ES-I3 (cell line): ENCODE measurements around the gene SECTM1.
"Not testable (repeated sequence)": the region's sequence is repeated elsewhere in the genome, so short reads cannot be mapped to it uniquely, and the experiment has no call there.

Source experiments
- H3K36me3 ChIP-seq: 2 replicates; pipeline ENCODE4 v1.6.1; 2013; ENCODE audit warnings: mild to moderate bottlenecking, low read length, control low read depth, moderate library complexity; ENCODE audit not compliant: insufficient read depth
- H3K4me1 ChIP-seq: 2 replicates; pipeline ENCODE4 v1.6.1; 2013; ENCODE audit warnings: mild to moderate bottlenecking, control low read depth, low read length; ENCODE audit not compliant: insufficient read depth
- H3K9ac ChIP-seq: 2 replicates; pipeline ENCODE4 v1.6.1; 2013; ENCODE audit warnings: low read depth, mild to moderate bottlenecking, low read length, moderate library complexity
- H3K9me3 ChIP-seq: 2 replicates; pipeline ENCODE4 v1.6.1; 2013; ENCODE audit warnings: mild to moderate bottlenecking, low read length, moderate library complexity; ENCODE audit not compliant: control insufficient read depth, insufficient read depth

The SECTM1 gene

DNA sequence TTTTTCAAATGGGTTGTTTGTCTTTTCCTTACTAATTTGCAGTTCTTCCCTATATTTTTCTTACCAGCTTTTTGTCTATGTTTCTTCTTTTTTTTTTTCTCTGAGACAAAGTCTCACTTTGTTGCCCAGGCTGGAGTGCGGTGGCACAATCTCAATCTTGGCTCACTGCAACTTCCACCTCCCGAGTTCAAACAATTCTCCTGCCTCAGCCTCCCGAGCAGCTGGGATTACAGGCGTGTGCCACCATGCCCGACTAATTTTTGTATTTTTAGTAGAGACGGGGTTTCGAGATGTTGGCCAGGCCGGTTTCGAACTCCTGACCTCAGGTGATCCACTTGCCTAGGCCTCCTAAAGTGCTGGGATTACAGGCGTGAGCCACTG lies 39.5 kb upstream of the SECTM1 start:
- not testable (repeated sequence) for H3K9me3 ChIP-seq, H3K36me3 ChIP-seq, H3K4me1 ChIP-seq, H3K9ac ChIP-seq

DNA sequence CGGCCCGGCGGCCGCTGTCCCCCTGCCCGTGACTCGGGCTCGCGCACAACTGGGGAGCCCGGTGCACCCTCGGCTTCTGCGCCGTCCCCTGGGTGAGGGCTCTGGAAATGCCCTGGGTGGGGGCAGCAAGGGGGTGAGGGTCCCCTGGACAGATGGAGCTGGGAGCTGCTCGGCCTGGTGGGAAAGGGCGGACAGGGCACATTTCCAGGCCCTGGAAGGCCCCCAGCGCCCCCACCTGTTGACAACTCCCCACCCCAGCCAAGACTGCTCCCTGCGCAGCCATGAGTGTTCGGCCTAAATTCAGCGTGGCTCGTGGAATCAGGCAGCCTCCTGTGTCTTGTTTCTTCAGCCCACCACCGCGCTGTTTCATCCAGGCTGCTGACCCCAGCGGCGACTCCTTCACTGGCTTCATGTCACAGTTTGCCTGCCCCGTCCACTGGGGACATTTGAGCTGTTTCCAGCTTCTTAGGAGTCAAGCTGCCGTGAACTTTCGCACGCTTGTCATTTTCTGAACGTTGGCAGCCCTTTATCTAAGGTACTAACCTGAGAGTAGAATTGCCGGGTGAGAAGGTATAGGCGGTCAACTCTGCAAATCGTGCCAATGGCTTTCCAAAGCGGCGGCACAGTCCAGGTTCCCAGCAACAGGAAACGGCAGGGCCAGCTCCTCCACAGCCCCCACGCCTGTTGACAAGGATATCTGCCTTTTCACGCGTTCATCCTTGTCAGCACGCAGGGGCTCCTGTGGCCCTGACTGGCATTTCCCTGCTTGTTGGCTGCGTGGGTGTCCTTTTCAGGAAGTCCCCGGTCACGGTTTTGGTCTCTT lies 38.9 kb upstream of the SECTM1 start:
- H3K9ac ChIP-seq: peak overlapping the region; percentile 52; the same call in 1 of the 2 replicates
- H3K4me1 ChIP-seq: 0 out of 2 replicates have a peak, but pooled peaks cover under 1% of the 10 kb centered on the region
- no peaks in the 10 kb centered on the region for H3K9me3 ChIP-seq
- no peaks in the 10 kb centered on the region for H3K36me3 ChIP-seq

DNA sequence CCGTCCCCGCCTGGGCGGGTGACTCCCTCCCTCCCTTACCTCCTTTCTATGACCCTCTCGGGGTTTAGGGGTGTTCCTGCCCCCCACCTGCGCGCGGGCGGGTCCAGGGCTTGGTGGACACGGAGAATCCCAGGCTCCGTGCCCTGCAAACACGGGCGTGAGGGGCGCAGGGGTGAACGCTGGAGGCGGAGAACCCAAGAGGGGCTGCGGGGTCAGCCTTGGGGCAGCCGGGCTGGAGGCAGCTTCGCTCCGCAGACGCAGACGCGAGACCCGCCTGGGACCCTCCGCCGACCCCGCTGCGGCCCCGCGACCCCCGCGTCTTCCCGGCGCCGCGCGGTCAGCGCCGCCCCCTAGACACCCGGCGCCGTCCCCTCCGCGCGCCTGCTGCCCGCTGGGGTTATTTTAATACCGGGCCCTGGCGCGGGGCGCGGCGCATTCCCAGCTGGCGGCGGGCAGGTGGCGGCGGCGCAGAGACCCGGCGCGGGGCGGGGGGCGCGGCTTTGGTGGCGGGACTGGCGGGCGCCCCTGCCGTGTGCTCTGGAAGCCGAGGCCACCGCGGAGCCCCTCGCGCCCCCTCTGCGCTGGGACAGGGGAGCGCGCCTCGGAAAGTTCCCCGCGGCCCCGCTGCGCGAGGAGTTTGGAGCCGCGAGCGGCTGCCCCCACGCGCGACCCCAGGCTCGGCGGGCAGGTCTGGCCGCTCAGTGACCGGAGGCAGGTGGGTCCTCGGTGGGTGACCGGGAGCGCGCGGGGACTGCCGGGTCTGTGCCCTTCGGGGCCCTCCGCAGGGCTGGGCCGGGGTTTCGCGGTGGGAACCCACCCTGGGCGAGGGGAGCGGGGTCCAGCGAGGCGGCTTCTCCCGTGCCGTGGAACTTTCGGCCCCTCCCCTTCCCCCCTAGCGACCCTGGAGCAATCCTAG lies 38.0 kb upstream of the SECTM1 start, which contains the start of gene UTS2R:
TSS of gene UTS2R (plus strand) at position 433 of the 916 bp plus-strand sequence. CDS start 2,560 bp downstream, outside the sequence.
- 0 out of 2 replicates have a peak, but pooled peaks cover 2% of the 10 kb centered on the region for H3K4me1 ChIP-seq
- H3K9ac ChIP-seq: peak within 1 kb of the TSS; percentile 52; the same call in 1 of the 2 replicates
- H3K9me3 ChIP-seq: no peaks in the 10 kb centered on the region
- H3K36me3 ChIP-seq: no peaks in the 10 kb centered on the region

DNA sequence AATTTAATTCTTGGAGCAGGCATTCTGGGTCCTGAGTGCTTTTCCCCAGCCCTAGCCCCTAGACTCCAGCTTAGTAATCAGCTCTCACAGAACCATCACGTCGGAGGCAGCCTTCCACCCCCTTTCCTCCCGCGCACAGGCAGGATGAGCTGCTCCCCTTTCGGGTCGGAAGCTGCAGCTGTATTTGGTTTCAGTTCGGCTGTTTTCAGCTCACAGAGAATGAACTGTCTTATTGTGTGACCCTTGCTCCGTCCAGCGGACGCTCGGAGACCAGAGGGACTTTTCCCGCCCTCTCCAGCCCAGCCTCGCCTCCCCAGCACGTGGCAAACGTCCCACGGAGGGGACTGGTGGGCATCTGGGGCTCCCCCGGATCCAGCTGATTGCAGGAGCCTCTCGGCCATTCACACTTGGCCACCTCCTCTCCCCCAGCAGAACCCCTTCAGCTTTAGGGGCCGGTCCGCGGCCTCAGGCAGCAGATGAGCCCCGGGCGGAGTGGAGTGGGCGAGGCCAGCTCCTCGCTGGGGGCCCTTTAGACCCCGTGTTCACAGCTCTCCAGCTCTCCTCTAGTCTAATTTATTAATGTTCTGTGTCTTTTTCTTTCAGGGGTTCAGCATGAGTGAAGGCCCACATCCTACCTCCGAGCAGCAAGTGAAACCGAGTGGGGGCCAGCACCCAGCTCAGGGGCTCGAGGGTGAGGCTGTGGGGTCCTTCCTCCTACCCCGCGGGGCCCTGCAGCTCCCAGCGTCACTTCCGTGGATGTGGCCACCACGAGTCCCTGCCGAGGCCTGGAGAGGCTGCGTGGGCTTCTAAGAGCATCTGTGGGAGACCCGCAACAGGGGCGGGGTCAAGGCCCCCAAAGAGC lies 37.1 kb upstream of the SECTM1 start:
- Histone ChIP-seq H3K9ac (peak overlapping the region; percentile 52; the same call in 1 of the 2 replicates), H3K4me1 (0 out of 2 replicates have a peak, but pooled peaks cover 2% of the 10 kb centered on the region), H3K9me3 (no peaks in the 10 kb centered on the region), H3K36me3 (no peaks in the 10 kb centered on the region)

DNA sequence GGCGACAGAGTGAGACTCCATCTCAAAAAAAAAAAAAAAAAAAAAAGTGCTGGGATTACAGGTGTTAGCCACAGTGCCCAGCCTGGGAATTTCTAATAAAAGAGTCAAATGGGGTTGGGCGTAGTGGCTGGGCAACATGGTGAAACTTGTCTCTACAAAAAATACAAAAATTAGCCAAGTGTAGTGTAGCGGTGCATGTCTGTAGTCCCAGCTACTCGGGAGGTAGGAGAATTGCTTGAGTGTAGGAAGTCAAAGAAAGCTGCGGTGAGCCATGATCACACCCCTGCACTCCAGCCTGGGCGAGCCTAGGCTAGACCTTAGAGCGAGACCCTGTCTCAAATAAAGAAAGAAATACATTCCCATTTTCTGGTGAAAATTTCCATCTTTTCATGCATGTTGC lies 35.6 kb upstream of the SECTM1 start:
- no peak overlapping the region for H3K9ac ChIP-seq
- H3K4me1 ChIP-seq: 0 out of 2 replicates have a peak, but pooled peaks cover 2% of the 10 kb centered on the region
- H3K36me3 ChIP-seq: no peaks in the 10 kb centered on the region
- H3K9me3 ChIP-seq: no peaks in the 10 kb centered on the region

DNA sequence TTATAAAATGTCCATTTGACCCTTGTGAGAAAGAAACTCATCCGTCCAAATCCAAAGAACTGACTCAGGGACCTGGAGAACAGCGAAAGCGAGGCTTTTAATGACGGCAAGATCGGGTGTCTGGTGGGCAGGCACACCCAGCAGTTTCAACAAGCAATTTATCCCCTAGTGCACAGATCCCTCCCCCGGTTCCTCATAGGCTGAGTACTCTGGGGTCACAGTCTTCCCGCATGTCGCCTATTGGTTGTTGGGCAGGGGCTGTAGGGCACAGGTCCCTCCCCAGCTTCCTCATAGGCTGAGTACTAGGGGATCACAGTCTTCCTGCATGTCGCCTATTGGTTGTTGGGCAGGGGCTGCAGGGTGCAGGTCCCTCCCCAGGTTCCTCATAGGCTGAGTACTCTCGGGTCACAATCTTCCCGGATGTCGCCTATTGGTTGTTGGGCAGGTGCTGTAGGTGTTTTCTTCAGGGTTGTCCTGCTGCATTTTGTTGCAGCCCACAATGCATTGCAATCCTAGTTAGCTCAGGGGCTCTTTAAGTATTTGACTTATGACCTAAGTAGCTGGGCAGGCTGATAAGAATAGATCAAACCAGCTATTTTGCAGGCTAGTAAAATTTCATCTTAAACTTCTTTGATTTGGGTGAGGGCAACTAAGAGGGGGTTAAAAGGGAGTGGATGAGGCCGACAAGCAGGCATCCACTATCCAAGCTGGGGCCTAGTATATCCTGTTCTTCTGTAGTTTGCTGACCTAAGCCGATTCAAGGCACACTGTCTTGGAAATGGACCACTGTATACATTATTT lies 34.4 kb upstream of the SECTM1 start:
- Histone ChIP-seq H3K9ac (peak overlapping the region; percentile 39; the same call in 1 of the 2 replicates), H3K9me3 (no peaks in the 10 kb centered on the region), H3K36me3 (no peaks in the 10 kb centered on the region), H3K4me1 (0 out of 2 replicates have a peak, but pooled peaks cover 2% of the 10 kb centered on the region)

DNA sequence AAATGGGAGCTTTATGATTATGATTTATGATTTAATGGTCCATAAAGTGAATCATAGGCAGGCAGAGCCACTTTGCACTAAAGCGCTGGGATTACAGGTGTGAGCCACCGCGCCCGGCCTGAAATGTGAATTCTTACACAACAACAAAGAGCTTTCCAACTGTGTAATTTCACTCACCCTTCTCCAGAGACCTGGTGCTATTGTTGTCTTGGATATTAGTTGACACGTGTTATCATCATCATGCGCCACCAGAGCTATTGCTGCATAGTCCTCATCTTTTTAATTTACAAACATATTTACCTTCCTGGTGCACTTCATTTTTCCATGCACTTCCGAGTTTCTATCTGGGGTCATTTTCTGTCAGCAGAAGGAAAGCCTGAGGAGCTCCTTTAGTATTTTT lies 33.2 kb upstream of the SECTM1 start:
- Histone ChIP-seq H3K4me1 (0 out of 2 replicates have a peak, but pooled peaks cover 2% of the 10 kb centered on the region), H3K9ac (no peak overlapping the region)

DNA sequence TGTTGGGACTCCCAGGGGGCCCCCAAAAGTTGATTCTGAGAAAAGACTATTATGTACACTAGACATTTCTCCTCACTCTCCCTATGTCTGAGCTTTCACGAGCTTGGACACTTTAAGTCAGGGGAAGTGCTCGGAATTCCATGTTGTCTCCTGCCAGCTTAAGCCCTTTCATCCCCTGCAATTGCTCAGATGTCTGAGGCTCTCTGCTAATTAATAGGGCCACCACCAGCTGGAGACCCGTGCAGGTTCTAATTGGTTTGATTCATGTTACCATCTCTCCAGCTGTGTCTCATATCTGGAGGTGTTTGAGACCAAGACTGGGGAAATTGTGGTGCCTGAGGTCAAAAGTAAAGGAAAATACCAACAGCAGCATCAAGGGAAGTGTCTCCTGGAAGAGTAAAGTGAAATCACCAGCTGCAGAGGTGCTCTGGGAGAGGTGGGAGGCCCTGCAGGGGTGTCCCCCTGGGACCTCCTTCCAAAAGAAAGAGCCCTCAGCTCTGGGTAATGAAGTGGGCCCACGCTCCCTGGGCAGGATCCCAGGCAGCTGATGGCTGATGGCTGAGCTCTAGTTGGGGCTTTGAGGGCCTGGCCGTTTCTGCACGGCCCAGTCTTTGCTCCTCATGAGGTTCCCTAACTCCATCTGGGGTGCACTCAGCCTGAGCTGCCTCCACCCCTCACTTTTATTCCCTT lies 32.2 kb upstream of the SECTM1 start:
- H3K9ac ChIP-seq: no peak overlapping the region
- H3K4me1 ChIP-seq: 0 out of 2 replicates have a peak, but pooled peaks cover 2% of the 10 kb centered on the region
- H3K9me3 ChIP-seq: no peaks in the 10 kb centered on the region
- H3K36me3 ChIP-seq: no peaks in the 10 kb centered on the region

More for the DNA sequence above, 33.2 kb upstream of the SECTM1 start:
- Histone ChIP-seq H3K9me3 (no peaks in the 10 kb centered on the region), H3K36me3 (no peaks in the 10 kb centered on the region)

DNA sequence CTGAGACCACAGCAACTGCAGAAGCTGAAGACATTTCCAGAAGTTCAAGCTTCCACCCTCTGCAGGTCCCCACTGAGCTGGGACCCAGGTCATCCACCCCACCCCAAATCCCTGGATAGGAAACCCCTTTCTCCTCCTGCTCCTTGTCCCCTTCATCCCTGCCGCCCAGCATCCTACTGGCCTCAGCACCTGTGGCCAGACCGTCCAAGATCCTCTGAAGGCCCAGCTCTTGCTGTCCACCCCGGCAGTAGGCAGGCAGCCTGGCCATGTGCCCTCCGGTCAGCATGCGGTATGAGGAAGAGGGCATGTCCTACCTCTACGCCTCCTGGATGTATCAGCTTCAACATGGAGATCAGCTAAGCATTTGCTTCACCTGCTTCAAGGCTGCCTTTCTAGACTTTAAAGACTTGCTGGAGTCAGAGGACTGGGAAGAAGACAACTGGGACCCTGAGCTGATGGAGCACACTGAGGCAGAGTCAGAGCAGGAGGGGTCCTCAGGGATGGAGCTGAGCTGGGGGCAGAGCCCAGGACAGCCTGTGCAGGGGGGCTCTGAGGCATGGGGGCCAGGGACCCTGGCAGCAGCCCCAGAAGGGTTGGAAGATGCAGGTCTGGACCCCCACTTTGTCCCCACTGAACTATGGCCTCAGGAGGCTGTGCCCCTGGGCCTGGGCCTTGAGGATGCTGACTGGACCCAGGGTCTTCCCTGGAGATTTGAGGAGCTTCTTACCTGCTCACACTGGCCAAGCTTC lies 28.5 kb upstream of the SECTM1 start:
- Histone ChIP-seq H3K4me1 (no peaks in the 10 kb centered on the region; the same call in 1 of the 2 replicates), H3K9me3 (no peaks in the 10 kb centered on the region), H3K36me3 (no peaks in the 10 kb centered on the region), H3K9ac (no peak overlapping the region)

DNA sequence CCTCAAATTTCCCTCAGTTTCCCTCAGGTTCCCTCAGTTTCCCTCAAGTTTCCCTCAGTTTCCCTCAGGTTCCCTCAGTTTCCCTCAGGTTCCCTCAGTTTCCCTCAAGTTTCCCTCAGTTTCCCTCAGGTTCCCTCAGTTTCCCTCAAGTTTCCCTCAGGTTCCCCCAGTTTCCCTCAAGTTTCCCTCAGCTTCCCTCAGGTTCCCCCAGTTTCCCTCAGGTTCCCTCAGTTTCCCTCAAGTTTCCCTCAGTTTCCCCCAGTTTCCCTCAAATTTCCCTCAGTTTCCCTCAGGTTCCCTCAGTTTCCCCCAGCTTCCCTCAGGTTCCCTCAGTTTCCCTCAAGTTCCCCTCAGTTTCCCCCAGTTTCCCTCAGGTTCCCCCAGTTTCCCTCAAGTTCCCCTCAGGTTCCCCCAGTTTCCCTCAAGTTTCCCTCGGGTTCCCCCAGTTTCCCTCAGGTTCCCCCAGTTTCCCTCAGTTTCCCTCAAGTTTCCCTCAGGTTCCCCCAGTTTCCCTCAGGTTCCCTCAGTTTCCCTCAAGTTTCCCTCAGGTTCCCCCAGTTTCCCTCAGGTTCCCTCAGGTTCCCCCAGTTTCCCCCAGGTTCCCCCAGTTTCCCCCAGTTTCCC lies 26.0 kb upstream of the SECTM1 start:
- H3K9me3 ChIP-seq, H3K9ac ChIP-seq, H3K36me3 ChIP-seq, H3K4me1 ChIP-seq: not testable (repeated sequence)

DNA sequence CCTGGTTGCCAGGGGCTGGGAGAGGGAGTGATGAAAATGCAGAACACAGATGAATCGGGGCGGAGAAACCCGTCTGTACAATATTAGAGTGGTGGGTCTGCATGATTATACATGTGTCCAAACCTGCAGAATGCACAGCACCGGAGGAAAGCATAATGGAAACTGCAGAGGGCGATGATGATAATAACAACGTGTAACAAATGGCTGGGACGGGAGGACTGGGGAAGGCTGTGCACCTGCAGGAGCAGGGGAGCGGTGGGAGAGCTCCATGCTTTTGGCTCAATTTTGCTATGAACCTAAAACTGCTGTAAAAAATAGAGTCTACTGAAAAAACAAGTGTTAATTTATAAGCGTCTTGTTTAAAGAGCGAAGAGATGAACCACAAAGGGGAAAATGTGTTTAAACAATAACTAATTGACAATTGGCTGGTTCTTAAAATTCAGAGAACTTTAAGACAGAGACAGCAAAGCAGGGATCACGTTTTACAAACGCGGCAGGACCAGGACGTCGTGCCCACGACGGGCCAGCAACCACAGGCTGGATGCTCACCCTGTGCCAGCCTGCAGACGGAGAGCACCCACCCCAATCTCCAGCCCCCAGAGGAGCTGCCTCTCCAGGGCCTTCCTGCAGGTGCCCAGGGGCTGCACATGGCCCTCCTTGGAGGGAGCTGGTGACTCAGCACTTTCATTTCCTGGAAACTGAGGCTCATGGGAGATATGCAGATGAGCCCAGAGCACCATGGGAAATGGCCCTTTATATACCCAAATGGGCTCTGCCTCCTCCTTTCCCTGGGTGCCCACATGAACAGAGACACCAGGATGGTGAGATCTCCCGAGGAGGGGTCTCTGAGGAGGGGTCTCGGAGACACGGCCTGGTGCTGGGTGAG lies 25.1 kb upstream of the SECTM1 start, which contains the start of gene TEX19:
TSS of gene TEX19 (plus strand) at position 783 of the 886 bp plus-strand sequence. CDS start 2,904 bp downstream, outside the sequence.
- no peaks in the 10 kb centered on the region for H3K36me3 ChIP-seq
- H3K4me1 ChIP-seq: peaks cover 5% of the 10 kb centered on the region; the same call in 1 of the 2 replicates
- no peaks in the 10 kb centered on the region for H3K9me3 ChIP-seq
- no peak within 1 kb of the TSS for H3K9ac ChIP-seq
